HepG2 (cell line): ENCODE data around the gene GDF15. TPM values are rescaled to one million over a fixed set of nuclear protein-coding genes. Genes with fewer than 3 reads are reported as not detected.

Experiments
- ASH2L ChIP-seq: fragments of 300-600, 200-600 bp; sonication (generic); IDR thresholded peaks from 2 replicates; pipeline ENCODE4 v1.7.0; 2017; ENCODE audit warnings: low read depth, mild to moderate bottlenecking, moderate library complexity, mixed read lengths, low read length; ENCODE audit not compliant: insufficient read length
- GATAD1 ChIP-seq: IDR thresholded peaks from 2 replicates; pipeline ENCODE4 v1.6.1; 2016; ENCODE audit warnings: missing genetic modification reagents, missing compliant biosample characterization
- JUND ChIP-seq: sonication (generic); formaldehyde crosslinking; IDR thresholded peaks from 2 replicates; pipeline ENCODE4 v1.8.0; 2022; ENCODE audit warnings: mild to moderate bottlenecking, missing genetic modification reagents
- REL ChIP-seq: sonication (generic); formaldehyde crosslinking; conservative IDR thresholded peaks from 2 replicates; pipeline ENCODE4 v1.8.0; 2022; ENCODE audit warnings: mild to moderate bottlenecking, missing genetic modification reagents, moderate library complexity
- SNAI1 ChIP-seq: sonication (generic); formaldehyde crosslinking; IDR thresholded peaks from 2 replicates; pipeline ENCODE4 v1.5.0; 2020; ENCODE audit warnings: mild to moderate bottlenecking, missing genetic modification reagents, borderline replicate concordance
- SP2 ChIP-seq: sonication (generic); formaldehyde crosslinking; IDR thresholded peaks from 2 replicates; pipeline ENCODE4 v1.5.1; 2020; ENCODE audit warnings: mild to moderate bottlenecking, missing genetic modification reagents
- ZKSCAN8 ChIP-seq: IDR thresholded peaks from 2 replicates; pipeline ENCODE4 v1.6.1; 2016; ENCODE audit warnings: borderline replicate concordance, missing genetic modification reagents, missing compliant biosample characterization
- ZNF207 ChIP-seq: fragments of 450-650 bp; IDR thresholded peaks from 2 replicates; pipeline ENCODE4 v1.6.1; 2016; ENCODE audit warnings: antibody characterized with exemption, borderline replicate concordance
- ZNF383 ChIP-seq: sonication (generic); formaldehyde crosslinking; IDR thresholded peaks from 2 replicates; pipeline ENCODE4 v1.4.0; 2020; ENCODE audit warnings: missing genetic modification reagents, mild to moderate bottlenecking, borderline replicate concordance
- ZNF713 ChIP-seq: sonication (generic); formaldehyde crosslinking; IDR thresholded peaks from 2 replicates; pipeline ENCODE4 v1.4.0; 2020; ENCODE audit warnings: mild to moderate bottlenecking, missing genetic modification reagents
- ZNF746 ChIP-seq: sonication (generic); formaldehyde crosslinking; IDR thresholded peaks from 2 replicates; pipeline ENCODE4 v1.8.0; 2022; ENCODE audit warnings: mild to moderate bottlenecking, missing genetic modification reagents
- ZNF772 ChIP-seq: sonication (generic); formaldehyde crosslinking; IDR thresholded peaks from 2 replicates; pipeline ENCODE4 v1.5.0; 2020; ENCODE audit warnings: mild to moderate bottlenecking, missing genetic modification reagents
- polyA plus RNA-seq, 8 experiments: library from polyadenylated mRNA; depleted of rRNA in 3 of 8; stranded (reverse) in 7 of 8; unstranded in 1 of 8; fragments of >200 nt; fragmentation: Illumina TruSeq in 4 of 8; extraction: Trizol in 4 of 8; gene quantifications; 2 replicates each; pipeline versions ENCODE4 v1.2.1 to v1.2.3, GENCODE V29; 2011 to 2016; ENCODE audit warnings: low read depth in 4 of 8, missing spikeins in 1 of 8, mixed read lengths in 1 of 8; ENCODE audit not compliant: insufficient read depth in 1 of 8
- total RNA-seq, 5 experiments: library from RNA; depleted of rRNA; stranded (reverse); fragments of >200 nt; fragmentation: Illumina TruSeq; extraction: Trizol; gene quantifications; 2 replicates each; pipeline ENCODE4 v1.2.3, GENCODE V29; 2016; ENCODE audit warnings: low read depth in 1 of 5
- TF ChIP-seq, protein P1 (sequence below): sonication (generic); formaldehyde crosslinking; IDR thresholded peaks from 2 replicates; pipeline ENCODE4 v1.5.0; 2020; ENCODE audit warnings: mild to moderate bottlenecking, missing genetic modification reagents, moderate library complexity
- TF ChIP-seq, protein P2 (sequence below): sonication (generic); formaldehyde crosslinking; IDR thresholded peaks from 2 replicates; pipeline ENCODE4 v1.5.0; 2020; ENCODE audit warnings: mild to moderate bottlenecking, low read depth, missing genetic modification reagents, borderline replicate concordance
- TF ChIP-seq, protein P3 (sequence below): sonication (generic); formaldehyde crosslinking; IDR thresholded peaks from 2 replicates; pipeline ENCODE4 v1.8.0; 2022; ENCODE audit warnings: mild to moderate bottlenecking, missing genetic modification reagents, moderate library complexity
- TF ChIP-seq, protein P4 (sequence below): sonication (generic); formaldehyde crosslinking; IDR thresholded peaks from 2 replicates; pipeline ENCODE4 v1.8.0; 2022; ENCODE audit warnings: mild to moderate bottlenecking, missing genetic modification reagents, borderline replicate concordance
- TF ChIP-seq, protein P5 (sequence below): sonication (generic); formaldehyde crosslinking; IDR thresholded peaks from 2 replicates; pipeline ENCODE4 v1.5.0; 2020; ENCODE audit warnings: missing genetic modification reagents, mild to moderate bottlenecking, borderline replicate concordance
- TF ChIP-seq, protein P6 (sequence below): IDR thresholded peaks from 2 replicates; pipeline ENCODE4 v1.6.1; 2012; ENCODE audit warnings: inconsistent platforms
- TF ChIP-seq, protein P7 (sequence below): sonication (generic); formaldehyde crosslinking; IDR thresholded peaks from 2 replicates; pipeline ENCODE4 v1.8.1; 2022; ENCODE audit warnings: low read depth, mild to moderate bottlenecking, missing genetic modification reagents

Gene GDF15
- total and polyA plus RNA-seq, 2 of the 13 experiments (the other 11 are each of a cell fraction or from before 2014, with no cell fraction given), result 146 to 422 TPM

DNA sequence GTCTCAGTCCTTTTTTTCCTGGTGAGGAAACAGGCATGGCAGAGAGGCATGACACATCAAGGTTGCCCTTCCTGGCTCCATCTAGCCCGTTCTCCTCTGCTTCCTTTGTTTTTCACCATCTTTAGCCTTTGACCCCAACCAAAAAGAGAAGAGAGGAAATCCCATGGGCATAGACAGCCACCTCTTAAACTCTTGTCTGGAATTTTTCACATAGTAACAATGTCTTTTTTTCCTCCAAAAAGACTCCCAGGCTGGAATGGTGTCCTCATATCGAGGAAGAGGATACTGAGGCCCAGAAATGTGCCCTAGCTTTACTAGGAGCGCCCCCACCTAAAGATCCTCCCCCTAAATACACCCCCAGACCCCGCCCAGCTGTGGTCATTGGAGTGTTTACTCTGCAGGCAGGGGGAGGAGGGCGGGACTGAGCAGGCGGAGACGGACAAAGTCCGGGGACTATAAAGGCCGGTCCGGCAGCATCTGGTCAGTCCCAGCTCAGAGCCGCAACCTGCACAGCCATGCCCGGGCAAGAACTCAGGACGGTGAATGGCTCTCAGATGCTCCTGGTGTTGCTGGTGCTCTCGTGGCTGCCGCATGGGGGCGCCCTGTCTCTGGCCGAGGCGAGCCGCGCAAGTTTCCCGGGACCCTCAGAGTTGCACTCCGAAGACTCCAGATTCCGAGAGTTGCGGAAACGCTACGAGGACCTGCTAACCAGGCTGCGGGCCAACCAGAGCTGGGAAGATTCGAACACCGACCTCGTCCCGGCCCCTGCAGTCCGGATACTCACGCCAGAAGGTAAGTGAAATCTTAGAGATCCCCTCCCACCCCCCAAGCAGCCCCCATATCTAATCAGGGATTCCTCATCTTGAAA lies at the start of gene GDF15 (continued):
- TF ChIP-seq, protein P1, sequence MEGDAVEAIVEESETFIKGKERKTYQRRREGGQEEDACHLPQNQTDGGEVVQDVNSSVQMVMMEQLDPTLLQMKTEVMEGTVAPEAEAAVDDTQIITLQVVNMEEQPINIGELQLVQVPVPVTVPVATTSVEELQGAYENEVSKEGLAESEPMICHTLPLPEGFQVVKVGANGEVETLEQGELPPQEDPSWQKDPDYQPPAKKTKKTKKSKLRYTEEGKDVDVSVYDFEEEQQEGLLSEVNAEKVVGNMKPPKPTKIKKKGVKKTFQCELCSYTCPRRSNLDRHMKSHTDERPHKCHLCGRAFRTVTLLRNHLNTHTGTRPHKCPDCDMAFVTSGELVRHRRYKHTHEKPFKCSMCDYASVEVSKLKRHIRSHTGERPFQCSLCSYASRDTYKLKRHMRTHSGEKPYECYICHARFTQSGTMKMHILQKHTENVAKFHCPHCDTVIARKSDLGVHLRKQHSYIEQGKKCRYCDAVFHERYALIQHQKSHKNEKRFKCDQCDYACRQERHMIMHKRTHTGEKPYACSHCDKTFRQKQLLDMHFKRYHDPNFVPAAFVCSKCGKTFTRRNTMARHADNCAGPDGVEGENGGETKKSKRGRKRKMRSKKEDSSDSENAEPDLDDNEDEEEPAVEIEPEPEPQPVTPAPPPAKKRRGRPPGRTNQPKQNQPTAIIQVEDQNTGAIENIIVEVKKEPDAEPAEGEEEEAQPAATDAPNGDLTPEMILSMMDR (CRISPR knock-in tag), result peak; percentile 95
- TF ChIP-seq, protein P2, sequence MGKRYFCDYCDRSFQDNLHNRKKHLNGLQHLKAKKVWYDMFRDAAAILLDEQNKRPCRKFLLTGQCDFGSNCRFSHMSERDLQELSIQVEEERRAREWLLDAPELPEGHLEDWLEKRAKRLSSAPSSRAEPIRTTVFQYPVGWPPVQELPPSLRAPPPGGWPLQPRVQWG (CRISPR knock-in tag), result no peak
- TF ChIP-seq ZKSCAN8 (peak; percentile 68; the same call in 1 of the 2 replicates), GATAD1 (CRISPR knock-in tag) (peak; percentile 74), JUND (CRISPR knock-in tag) (peak; percentile 56), REL (peak; percentile 93), ZNF383 (CRISPR knock-in tag) (peak; percentile 91; the same call in 1 of the 2 replicates), SNAI1 (CRISPR knock-in tag) (peak; percentile 20; the same call in 1 of the 2 replicates), ASH2L (peak; percentile 75), ZNF207 (no peak), ZNF772 (peak; percentile 87), ZNF746 (CRISPR knock-in tag) (peak; percentile 95), ZNF713 (CRISPR knock-in tag) (no peak; the same call in none of the 2 replicates), SP2 (CRISPR knock-in tag) (peak; percentile 36; the same call in 1 of the 2 replicates)
- TF ChIP-seq, protein P3, sequence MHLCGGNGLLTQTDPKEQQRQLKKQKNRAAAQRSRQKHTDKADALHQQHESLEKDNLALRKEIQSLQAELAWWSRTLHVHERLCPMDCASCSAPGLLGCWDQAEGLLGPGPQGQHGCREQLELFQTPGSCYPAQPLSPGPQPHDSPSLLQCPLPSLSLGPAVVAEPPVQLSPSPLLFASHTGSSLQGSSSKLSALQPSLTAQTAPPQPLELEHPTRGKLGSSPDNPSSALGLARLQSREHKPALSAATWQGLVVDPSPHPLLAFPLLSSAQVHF (CRISPR knock-in tag), result peak; percentile 76; the same call in 1 of the 2 replicates
- TF ChIP-seq, protein P4, sequence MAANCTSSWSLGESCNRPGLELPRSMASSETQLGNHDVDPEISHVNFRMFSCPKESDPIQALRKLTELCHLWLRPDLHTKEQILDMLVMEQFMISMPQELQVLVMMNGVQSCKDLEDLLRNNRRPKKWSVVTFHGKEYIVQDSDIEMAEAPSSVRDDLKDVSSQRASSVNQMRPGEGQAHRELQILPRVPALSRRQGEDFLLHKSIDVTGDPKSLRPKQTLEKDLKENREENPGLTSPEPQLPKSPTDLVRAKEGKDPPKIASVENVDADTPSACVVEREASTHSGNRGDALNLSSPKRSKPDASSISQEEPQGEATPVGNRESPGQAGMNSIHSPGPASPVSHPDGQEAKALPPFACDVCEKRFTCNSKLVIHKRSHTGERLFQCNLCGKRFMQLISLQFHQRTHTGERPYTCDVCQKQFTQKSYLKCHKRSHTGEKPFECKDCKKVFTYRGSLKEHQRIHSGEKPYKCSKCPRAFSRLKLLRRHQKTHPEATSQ, result peak; percentile 72; the same call in 1 of the 2 replicates
- TF ChIP-seq, protein P5, sequence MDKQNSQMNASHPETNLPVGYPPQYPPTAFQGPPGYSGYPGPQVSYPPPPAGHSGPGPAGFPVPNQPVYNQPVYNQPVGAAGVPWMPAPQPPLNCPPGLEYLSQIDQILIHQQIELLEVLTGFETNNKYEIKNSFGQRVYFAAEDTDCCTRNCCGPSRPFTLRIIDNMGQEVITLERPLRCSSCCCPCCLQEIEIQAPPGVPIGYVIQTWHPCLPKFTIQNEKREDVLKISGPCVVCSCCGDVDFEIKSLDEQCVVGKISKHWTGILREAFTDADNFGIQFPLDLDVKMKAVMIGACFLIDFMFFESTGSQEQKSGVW (CRISPR knock-in tag), result no peak
- TF ChIP-seq, protein P6, sequence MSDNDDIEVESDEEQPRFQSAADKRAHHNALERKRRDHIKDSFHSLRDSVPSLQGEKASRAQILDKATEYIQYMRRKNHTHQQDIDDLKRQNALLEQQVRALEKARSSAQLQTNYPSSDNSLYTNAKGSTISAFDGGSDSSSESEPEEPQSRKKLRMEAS, result peak; percentile 73
- TF ChIP-seq, protein P7, sequence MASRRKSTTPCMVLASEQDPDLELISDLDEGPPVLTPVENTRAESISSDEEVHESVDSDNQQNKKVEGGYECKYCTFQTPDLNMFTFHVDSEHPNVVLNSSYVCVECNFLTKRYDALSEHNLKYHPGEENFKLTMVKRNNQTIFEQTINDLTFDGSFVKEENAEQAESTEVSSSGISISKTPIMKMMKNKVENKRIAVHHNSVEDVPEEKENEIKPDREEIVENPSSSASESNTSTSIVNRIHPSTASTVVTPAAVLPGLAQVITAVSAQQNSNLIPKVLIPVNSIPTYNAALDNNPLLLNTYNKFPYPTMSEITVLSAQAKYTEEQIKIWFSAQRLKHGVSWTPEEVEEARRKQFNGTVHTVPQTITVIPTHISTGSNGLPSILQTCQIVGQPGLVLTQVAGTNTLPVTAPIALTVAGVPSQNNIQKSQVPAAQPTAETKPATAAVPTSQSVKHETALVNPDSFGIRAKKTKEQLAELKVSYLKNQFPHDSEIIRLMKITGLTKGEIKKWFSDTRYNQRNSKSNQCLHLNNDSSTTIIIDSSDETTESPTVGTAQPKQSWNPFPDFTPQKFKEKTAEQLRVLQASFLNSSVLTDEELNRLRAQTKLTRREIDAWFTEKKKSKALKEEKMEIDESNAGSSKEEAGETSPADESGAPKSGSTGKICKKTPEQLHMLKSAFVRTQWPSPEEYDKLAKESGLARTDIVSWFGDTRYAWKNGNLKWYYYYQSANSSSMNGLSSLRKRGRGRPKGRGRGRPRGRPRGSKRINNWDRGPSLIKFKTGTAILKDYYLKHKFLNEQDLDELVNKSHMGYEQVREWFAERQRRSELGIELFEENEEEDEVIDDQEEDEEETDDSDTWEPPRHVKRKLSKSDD (CRISPR knock-in tag), result peak; percentile 86
